Urinary bladder (tissue), 4 donors: ENCODE results near the gene RPL18. TPM values are rescaled to one million over a fixed set of nuclear protein-coding genes. Genes with fewer than 3 reads are reported as not detected.

Experiments
- DNase-seq: peaks from one replicate; pipeline ENCODE4 v3.0.0-alpha.2; 2015; ENCODE audit errors: extremely low spot score
- H3K27ac ChIP-seq: one replicate; pipeline ENCODE4 v1.5.1; 2013; ENCODE audit warnings: low read depth, mild to moderate bottlenecking, moderate library complexity
- H3K36me3 ChIP-seq: one replicate; pipeline ENCODE4 v1.6.1; 2013; ENCODE audit warnings: mild to moderate bottlenecking, moderate library complexity; ENCODE audit not compliant: insufficient read depth
- H3K4me1 ChIP-seq: one replicate; pipeline ENCODE4 v1.6.1; 2013; ENCODE audit warnings: mild to moderate bottlenecking, moderate library complexity; ENCODE audit not compliant: insufficient read depth
- H3K4me3 ChIP-seq: one replicate; pipeline ENCODE4 v1.5.1; 2013; ENCODE audit warnings: low read depth, low read length
- WGBS: extraction: QIAGEN DNeasy Blood & Tissue Kit; methylation state at CpG from one replicate; pipeline ENCODE4 v1.1.7; 2013; 5-methylcytosine and 5-hydroxymethylcytosine counted together
- polyA plus RNA-seq: library from polyadenylated mRNA; stranded (reverse); fragments of 200-250 nt; gene quantifications from one replicate; pipeline ENCODE4 v1.2.3, GENCODE V29; 2013
- total RNA-seq: library from RNA; depleted of rRNA; stranded (reverse); fragments of >200 nt; gene quantifications from one replicate; pipeline ENCODE4 v1.2.3, GENCODE V29; 2014
- donor health status: healthy with polysubstance abuse.
- donor health status: healthy.

Gene RPL18
- total and polyA plus RNA-seq, 2 donors = 1,113 to 2,167 TPM

DNA sequence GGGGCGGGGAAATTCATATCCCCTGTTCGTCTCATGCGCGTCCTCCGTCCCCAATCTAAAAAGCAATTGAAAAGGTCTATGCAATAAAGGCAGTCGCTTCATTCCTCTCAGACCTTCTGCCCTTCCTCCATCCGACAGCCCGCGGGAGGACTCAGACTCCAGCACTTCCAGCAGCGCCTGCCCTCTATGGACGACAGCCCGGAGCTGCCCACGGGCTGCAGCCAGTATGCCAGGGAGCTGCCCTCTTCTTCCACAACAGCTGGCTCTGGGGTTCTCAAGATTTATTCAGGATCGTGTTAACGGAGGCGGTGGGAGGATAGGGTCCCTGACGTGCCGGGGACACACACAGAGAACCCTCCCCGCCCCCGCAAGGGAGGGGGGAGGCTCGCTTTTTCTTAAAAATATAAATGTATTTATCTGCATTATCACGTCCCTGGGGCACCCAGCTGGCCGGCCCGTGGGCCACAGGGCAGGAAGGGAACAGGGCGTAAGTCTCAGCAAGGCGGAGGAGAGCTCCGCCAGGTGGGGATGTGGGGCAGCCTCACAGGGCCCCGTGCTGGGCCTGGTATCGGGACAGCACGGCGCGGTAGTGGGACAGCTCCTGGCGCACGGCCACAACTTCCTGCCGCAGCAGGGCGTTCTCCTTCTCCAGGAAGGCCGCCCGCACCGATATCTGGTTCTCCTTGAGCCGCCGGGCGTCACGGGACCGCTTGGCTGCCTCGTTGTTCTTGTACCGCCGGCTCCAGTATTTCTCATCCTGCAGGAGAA, 11.5 kb upstream of the RPL18 start:
- H3K4me3 ChIP-seq = no peak overlapping the region

DNA sequence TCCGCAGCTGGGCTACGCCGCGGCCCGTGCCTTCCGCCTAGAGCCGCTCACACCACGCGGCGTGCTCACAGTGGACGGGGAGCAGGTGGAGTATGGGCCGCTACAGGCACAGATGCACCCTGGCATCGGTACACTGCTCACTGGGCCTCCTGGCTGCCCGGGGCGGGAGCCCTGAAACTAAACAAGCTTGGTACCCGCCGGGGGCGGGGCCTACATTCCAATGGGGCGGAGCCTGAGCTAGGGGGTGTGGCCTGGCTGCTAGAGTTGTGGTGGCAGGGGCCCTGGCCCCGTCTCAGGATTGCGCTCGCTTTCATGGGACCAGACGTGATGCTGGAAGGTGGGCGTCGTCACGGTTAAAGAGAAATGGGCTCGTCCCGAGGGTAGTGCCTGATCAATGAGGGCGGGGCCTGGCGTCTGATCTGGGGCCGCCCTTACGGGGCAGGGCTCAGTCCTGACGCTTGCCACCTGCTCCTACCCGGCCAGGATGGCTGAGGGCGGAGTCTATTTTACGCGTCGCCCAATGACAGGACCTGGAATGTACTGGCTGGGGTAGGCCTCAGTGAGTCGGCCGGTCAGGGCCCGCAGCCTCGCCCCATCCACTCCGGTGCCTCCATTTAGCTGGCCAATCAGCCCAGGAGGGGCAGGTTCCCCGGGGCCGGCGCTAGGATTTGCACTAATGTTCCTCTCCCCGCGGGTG, 10.8 kb upstream of the RPL18 start:
- 40% methylated on average over 48 of the region's 48 CpGs for WGBS
- Histone ChIP-seq H3K27ac (no peak overlapping the region), H3K4me3 (no peak overlapping the region), H3K4me1 (no peaks in the 10 kb centered on the region), H3K36me3 (no peaks in the 10 kb centered on the region)
- no peak for DNase-seq

More for the DNA sequence above, 11.5 kb upstream of the RPL18 start:
- H3K27ac ChIP-seq = peak overlapping the region; percentile 40
- WGBS = 15% methylated on average over 47 of the region's 47 CpGs
- no peaks in the 10 kb centered on the region for H3K4me1 ChIP-seq
- H3K36me3 ChIP-seq = no peaks in the 10 kb centered on the region
- no peak for DNase-seq

DNA sequence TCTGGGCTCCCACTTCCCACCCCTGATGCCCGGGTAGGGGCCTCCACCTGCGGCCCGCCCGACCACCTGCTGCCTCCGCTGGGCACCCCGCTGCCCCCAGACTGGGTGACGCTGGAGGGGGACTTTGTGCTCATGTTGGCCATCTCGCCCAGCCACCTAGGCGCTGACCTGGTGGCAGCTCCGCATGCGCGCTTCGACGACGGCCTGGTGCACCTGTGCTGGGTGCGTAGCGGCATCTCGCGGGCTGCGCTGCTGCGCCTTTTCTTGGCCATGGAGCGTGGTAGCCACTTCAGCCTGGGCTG, 10.3 kb upstream of the RPL18 start:
- WGBS = 85% methylated on average over 22 of the region's 22 CpGs
- Histone ChIP-seq H3K27ac (no peak overlapping the region), H3K4me3 (no peak overlapping the region), H3K36me3 (no peaks in the 10 kb centered on the region), H3K4me1 (no peaks in the 10 kb centered on the region)
- DNase-seq = no peak

DNA sequence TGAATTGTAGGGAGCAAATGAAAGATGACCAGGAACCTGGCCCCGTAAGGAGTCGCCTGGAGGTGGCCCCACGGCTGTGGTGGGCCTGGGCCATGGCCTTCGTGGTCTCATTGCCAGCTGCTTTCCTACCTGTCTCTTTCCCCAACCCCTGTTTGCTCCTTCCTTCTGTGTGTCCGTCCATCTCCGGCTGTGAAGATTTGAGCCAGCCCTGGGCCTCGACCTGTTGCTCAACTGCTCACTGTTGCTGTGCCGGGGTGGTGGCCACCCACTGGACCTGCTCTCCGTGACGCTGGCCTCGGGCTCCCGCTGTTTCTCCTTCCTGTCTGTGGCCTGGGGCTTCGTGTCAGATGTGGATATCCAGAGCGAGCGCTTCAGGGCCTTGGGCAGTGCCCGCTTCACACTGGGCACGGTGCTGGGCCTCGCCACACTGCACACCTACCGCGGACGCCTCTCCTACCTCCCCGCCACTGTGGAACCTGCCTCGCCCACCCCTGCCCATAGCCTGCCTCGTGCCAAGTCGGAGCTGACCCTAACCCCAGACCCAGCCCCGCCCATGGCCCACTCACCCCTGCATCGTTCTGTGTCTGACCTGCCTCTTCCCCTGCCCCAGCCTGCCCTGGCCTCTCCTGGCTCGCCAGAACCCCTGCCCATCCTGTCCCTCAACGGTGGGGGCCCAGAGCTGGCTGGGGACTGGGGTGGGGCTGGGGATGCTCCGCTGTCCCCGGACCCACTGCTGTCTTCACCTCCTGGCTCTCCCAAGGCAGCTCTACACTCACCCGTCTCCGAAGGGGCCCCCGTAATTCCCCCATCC, 9.7 kb upstream of the RPL18 start:
- H3K4me3 ChIP-seq = no peak overlapping the region
- H3K4me1 ChIP-seq = no peaks in the 10 kb centered on the region
- no peaks in the 10 kb centered on the region for H3K36me3 ChIP-seq
- no peak overlapping the region for H3K27ac ChIP-seq
- DNase-seq = no peak
- WGBS = 83% methylated on average over 34 of the region's 34 CpGs

DNA sequence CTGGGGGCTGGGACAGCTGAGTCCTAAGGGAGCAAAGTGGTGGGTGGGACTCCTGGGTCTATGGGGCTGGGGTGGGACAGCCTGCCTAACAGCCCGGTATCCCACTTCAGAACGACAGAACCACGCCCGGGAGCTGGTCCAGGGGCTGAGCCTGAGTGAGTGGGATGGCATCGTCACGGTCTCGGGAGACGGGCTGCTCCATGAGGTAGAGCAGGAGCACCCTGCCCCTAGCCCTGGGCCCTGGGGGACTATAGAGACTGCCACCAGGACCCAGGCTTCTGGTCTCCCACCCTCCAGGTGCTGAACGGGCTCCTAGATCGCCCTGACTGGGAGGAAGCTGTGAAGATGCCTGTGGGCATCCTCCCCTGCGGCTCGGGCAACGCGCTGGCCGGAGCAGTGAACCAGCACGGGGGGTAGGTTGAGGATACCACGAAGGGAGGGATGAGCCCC, 8.9 kb upstream of the RPL18 start:
- WGBS = 83% methylated on average over 17 of the region's 17 CpGs
- no peak for DNase-seq
- Histone ChIP-seq H3K4me1 (no peaks in the 10 kb centered on the region), H3K27ac (no peak overlapping the region), H3K36me3 (no peaks in the 10 kb centered on the region), H3K4me3 (no peak overlapping the region)

DNA sequence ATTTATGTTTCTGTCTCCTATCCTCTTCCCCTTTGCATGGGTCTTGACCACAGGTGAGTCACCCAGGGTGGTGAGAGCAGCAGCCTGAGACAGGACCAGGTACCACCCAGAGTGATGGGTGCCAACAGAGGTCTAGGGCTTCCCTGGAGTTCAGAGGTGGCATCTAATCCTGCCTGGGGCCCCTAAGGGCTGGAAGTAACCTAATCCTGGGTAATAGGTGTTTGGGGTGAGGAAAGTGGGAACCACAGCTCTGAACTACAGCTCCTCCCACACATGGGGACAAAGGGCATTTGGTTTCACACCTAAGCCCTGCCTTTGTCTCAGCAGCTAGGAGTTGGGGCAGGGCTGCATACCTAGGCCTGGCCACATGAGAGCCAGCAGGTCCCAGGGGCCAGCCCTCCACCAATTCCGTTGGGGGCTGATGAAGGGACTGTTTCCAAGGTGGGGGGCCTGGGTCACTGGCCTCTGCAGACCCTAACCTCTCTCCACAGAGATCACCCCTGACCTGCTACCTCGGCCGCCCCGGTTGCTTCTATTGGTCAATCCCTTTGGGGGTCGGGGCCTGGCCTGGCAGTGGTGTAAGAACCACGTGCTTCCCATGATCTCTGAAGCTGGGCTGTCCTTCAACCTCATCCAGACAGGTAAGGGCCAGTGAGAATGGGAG, 8.4 kb upstream of the RPL18 start:
- no peak for DNase-seq
- Histone ChIP-seq H3K27ac (no peak overlapping the region), H3K36me3 (no peaks in the 10 kb centered on the region), H3K4me3 (no peak overlapping the region), H3K4me1 (no peaks in the 10 kb centered on the region)
- 75% methylated on average over 6 of the region's 6 CpGs for WGBS

DNA sequence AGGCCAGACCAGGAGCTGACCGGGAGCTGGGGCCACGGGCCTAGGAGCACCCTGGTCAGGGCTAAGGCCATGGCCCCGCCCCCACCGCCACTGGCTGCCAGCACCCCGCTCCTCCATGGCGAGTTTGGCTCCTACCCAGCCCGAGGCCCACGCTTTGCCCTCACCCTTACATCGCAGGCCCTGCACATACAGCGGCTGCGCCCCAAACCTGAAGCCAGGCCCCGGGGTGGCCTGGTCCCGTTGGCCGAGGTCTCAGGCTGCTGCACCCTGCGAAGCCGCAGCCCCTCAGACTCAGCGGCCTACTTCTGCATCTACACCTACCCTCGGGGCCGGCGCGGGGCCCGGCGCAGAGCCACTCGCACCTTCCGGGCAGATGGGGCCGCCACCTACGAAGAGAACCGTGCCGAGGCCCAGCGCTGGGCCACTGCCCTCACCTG, 6.9 kb upstream of the RPL18 start:
- DNase-seq = no peak

DNA sequence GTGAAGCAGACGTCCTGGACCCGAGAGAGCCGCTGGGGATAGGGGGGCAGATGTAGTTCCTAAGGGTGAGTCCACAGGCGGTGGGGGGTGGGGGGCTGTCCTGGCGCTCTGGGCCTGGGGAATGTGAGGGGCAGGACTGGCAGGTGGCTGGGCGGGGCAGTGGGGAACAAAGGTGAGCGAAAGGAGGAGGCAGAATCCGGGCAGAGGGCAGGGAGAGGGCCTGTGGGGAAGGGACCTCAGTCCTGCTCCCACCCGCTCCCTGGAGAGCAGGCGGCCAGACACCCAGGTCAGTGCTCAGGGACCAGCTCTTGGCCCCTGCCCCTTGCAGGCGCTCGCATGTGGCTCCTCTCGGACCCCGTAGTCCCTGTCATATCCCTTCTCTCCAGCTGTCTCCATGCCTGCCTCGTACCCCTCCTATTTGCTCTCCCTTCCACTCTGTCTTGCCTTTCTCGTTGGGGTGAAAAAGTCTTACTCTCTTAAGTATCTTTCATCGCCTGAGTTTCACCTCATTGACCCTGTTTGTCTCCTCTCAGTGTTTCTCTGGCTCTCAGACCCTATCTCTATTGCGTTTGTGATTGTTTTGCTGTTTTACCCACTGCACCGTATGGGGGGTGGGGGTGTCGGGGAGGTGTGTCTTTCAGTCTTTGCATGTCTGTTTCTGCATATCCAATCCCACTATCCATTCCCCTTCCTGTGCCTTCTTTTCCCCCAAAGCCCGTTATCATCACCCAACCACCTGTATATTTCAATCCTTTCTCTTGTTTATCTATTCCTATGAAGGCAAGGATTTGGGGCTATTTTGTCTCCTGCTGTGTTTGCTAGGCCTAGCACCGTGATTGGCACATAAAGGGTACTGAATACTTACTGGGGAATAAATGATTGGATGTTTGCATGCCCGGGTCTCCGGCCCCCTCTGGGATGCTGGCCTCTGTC, 6.1 kb upstream of the RPL18 start:
- DNase-seq = no peak
- 53% methylated on average over 24 of the region's 24 CpGs for WGBS
- no peaks in the 10 kb centered on the region for H3K4me1 ChIP-seq
- H3K36me3 ChIP-seq = no peaks in the 10 kb centered on the region
- H3K27ac ChIP-seq = no peak overlapping the region
- peak overlapping the region; percentile 38 for H3K4me3 ChIP-seq

More for the DNA sequence above, 6.9 kb upstream of the RPL18 start:
- no peak overlapping the region for H3K4me3 ChIP-seq
- WGBS = 92% methylated on average over 30 of the region's 30 CpGs
- H3K4me1 ChIP-seq = no peaks in the 10 kb centered on the region
- no peaks in the 10 kb centered on the region for H3K36me3 ChIP-seq
- H3K27ac ChIP-seq = no peak overlapping the region

DNA sequence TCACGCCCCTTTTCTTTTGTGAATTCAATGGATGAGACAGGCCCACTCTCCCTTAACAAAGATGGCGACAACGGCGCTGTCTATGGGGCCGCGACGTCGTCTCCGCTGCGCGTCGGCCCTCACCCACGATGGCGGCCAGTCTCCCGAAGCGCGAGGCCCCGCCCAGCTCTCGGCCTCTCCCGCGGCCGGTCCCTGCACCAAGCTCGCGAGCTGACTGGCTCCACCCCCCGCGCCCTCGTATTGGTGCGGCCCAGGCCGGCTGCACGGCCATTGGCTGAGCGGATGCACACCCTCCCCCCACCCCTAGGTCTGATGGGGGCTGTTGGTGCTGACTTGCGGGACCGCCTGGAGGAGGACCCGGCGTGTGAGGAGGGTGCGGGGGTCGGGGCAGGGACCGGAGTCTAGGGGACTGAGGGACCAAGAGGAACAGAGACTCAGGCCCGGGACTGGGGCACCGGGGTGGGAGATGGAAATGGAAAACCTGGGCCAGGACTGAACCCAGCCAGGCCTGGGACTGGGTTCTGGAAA, 5.2 kb upstream of the RPL18 start:
- WGBS = under 1% methylated on average over 40 of the region's 40 CpGs
- DNase-seq = peak; percentile 89
- Histone ChIP-seq H3K4me1 (no peaks in the 10 kb centered on the region), H3K4me3 (peak overlapping the region; percentile 38), H3K36me3 (no peaks in the 10 kb centered on the region), H3K27ac (peak overlapping the region; percentile 74)

DNA sequence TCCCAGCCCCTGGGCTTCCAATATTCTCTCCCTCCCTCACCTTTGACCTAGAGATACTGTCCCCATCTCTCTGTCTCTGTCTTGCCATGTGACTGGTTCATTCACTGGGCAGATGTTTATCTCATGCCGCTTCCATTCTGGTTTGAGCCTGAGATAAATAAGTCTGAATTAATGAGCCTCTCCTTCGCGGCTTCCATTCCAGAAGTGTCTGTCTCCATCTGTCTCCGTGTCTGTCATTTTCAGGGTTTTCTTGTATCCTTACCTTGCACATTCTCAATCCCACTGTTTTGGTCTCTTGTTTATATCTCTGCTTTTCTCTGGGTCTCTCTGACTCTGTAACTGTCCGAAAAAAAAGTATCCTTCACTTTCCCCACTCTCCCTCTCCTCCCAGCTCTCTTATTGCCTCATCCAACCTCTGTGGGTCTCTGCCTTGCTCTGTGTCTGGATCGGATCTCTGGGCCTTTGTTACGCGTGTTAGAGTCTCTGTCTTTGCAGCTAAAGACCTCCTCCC, 4.6 kb upstream of the RPL18 start:
- Histone ChIP-seq H3K4me3 (no peak overlapping the region), H3K4me1 (no peaks in the 10 kb centered on the region), H3K27ac (peak overlapping the region; percentile 74), H3K36me3 (no peaks in the 10 kb centered on the region)
- DNase-seq = no peak
- WGBS = 10% methylated on average over 8 of the region's 8 CpGs

DNA sequence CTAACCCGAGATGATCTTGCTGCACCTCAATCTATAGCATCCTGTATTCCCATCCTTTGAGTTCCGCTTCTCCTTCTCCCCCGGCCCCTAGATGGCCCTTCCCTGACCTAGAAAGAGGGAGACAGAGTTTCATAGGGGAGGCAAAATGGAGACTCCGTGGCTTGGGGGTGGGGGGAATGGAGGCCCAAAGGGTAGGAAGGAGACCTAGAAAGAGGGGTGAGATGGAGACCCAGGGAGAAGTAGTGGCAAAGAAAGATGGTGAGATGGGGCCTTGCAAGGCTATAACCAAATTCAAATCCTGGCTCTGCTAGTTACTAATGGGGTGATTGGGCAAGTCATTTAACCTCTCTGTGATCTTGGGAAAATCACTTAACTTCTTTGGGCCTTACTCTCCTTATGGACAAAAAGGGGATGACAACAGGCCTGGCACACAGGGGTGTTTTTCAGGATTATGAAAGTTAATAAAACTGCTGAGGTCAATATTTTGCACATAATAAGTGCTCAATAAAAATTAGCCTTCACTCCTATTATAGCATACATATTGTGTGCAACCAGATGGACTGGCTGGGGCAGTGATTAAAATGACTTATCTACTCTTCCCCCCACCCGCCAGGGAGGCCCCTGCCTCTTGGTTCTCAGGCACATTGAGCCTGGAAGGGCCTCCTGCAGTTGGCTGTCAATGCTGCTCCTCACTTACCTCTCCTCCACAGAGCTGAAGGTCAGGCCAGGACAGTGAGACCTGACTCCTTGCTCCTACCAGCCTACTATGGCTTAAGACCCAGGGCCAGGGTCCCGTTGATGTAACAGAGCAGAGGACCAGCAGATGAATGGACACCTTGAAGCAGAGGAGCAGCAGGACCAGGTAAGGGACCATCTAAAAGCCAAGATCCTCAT, 961 bp upstream of the RPL18 start:
- no peak for DNase-seq
- Histone ChIP-seq H3K4me1 (no peaks in the 10 kb centered on the region), H3K36me3 (no peaks in the 10 kb centered on the region), H3K4me3 (peak overlapping the region; percentile 52), H3K27ac (peak overlapping the region; percentile 94)
- WGBS = 27% methylated on average over 6 of the region's 6 CpGs
